Caco-2 (cell line): Measurements from ENCODE around the gene NSUN2. TPM values are rescaled to one million over a fixed set of nuclear protein-coding genes. Genes with fewer than 3 reads are reported as not detected.

Experiments
- BruUV-seq: library from RNA; stranded (reverse); fragments of 400-500 nt; replicated peaks from 2 replicates; lab custom pipeline; 2021; lab: Mats Ljungman, UMichigan
- CTCF ChIA-PET: fragments of 300-600 bp; sonication (Branson Sonifier 250); formaldehyde crosslinking; loops from one replicate; lab custom pipeline; 2022; ENCODE audit warnings: antibody characterized with exemption; lab: Charles Lee
- POLR2A ChIA-PET: fragments of 300-600 bp; sonication (Branson Sonifier 250); formaldehyde crosslinking; loops from one replicate; lab custom pipeline; 2022; ENCODE audit warnings: antibody characterized with exemption; lab: Charles Lee
- DNase-seq, 2 experiments: peaks; one replicate each; pipeline versions ENCODE4 v3.0.0 to v3.0.0-alpha.2; 2020 to 2022
- H3K27me3 ChIP-seq: replicated peaks from 2 replicates; pipeline ENCODE4 v1.6.0; 2011; ENCODE audit warnings: low read length; ENCODE audit not compliant: control insufficient read depth, insufficient read depth
- H3K36me3 ChIP-seq: 2 replicates; pipeline ENCODE4 v1.5.1; 2011; ENCODE audit warnings: low read length; ENCODE audit not compliant: control insufficient read depth, insufficient read depth
- H3K4me1 ChIP-seq: fragments of 250-450 bp; sonication (Bioruptor Pico); 2 replicates; pipeline ENCODE4 v1.5.1; 2020; ENCODE audit warnings: mild to moderate bottlenecking
- H3K4me3 ChIP-seq: 2 replicates; pipeline ENCODE4 v1.5.1; 2011; ENCODE audit warnings: low read depth, mild to moderate bottlenecking, control low read depth, low read length
- H3K9me3 ChIP-seq: fragments of 250-450 bp; sonication (Bioruptor Pico); 2 replicates; pipeline ENCODE4 v1.5.1; 2020; ENCODE audit warnings: mild to moderate bottlenecking, moderate library complexity
- H3K27ac Mint-ChIP-seq: one replicate; pipeline ENCODE4 v1.8.0; 2022; ENCODE audit warnings: mixed read lengths; ENCODE audit not compliant: unreplicated experiment
- H3K27me3 Mint-ChIP-seq: one replicate; pipeline ENCODE4 v1.8.0; 2022; ENCODE audit warnings: mixed read lengths; ENCODE audit not compliant: insufficient read depth, unreplicated experiment
- H3K36me3 Mint-ChIP-seq: one replicate; pipeline ENCODE4 v1.8.0; 2022; ENCODE audit warnings: mild to moderate bottlenecking, mixed read lengths; ENCODE audit not compliant: insufficient read depth, unreplicated experiment
- H3K4me1 Mint-ChIP-seq: one replicate; pipeline ENCODE4 v1.8.0; 2022; ENCODE audit warnings: low read depth, mixed read lengths; ENCODE audit not compliant: unreplicated experiment
- H3K4me3 Mint-ChIP-seq: one replicate; pipeline ENCODE4 v1.8.0; 2022; ENCODE audit warnings: mild to moderate bottlenecking, moderate library complexity, mixed read lengths; ENCODE audit not compliant: unreplicated experiment
- H3K9me3 Mint-ChIP-seq: one replicate; pipeline ENCODE4 v1.8.0; 2022; ENCODE audit warnings: mixed read lengths; ENCODE audit not compliant: unreplicated experiment
- CTCF ChIP-seq, 2 experiments: fragments of 200-600 bp in 1 of 2; IDR thresholded peaks; 1 replicate in 1 of 2; 2 replicates in 1 of 2; pipeline versions ENCODE4 v1.5.1 to v1.8.0; 2011 to 2022; ENCODE audit warnings: antibody characterized with exemption in 1 of 2, control low read depth in 1 of 2, inconsistent platforms in 1 of 2, low read depth in 1 of 2, low read length in 1 of 2, mild to moderate bottlenecking in 1 of 2, moderate library complexity in 1 of 2; ENCODE audit not compliant: insufficient read depth in 1 of 2, severe bottlenecking in 1 of 2, unreplicated experiment in 1 of 2
- intact Hi-C: fragments of 100-400 bp; cut with micrococcal nuclease; formaldehyde crosslinking; loops from one replicate; pipeline ENCODE4 v1.10.0; 2022; ENCODE audit not compliant: unreplicated experiment
- total RNA-seq: library from RNA; stranded (reverse); gene quantifications from 2 replicates; pipeline ENCODE4 v1.2.3, GENCODE V29; 2022

Gene NSUN2
- total RNA-seq, 1 experiment from 2014 or later: 93.8 TPM

DNA sequence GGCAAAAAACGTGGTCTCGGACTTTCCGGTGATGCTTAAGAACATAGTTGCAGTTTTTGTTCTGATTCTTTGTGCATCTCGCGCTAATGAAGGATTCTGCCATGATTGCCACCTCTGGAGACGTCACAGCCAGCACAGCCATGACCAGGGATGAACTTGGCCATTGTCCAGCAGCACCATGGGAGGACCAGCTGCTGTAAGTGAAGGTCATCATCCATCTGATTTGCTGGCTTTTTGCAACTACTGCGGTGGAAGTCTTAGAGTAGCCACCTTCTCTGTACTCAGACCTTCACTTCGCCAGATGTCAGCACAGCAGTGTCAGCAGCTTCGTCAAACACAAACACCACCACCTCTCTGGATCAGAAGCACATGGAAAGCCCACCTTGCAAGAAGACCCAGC, 45.7 kb downstream of the NSUN2 start:
- ChIA-PET CTCF (no interaction called here), POLR2A (no interaction called here)
- Mint-ChIP-seq H3K27me3 (peaks cover 24% of the 10 kb centered on the region), H3K27ac (no peak overlapping the region), H3K4me1 (no peaks in the 10 kb centered on the region), H3K9me3 (peaks cover 16% of the 10 kb centered on the region), H3K36me3 (no peaks in the 10 kb centered on the region), H3K4me3 (no peak overlapping the region)
- Histone ChIP-seq H3K9me3 (no peaks in the 10 kb centered on the region), H3K4me3 (no peak overlapping the region), H3K27me3 (no peaks in the 10 kb centered on the region), H3K36me3 (no peaks in the 10 kb centered on the region), H3K4me1 (no peaks in the 10 kb centered on the region)
- no TSS peak for BruUV-seq
- intact Hi-C loops: no loop called here
- TF ChIP-seq CTCF (IDR thresholded peaks at IDR 0.05; ENCODE audit: insufficient read depth in 1 of 2, low read depth in 1 of 2, low read length in 1 of 2, severe bottlenecking in 1 of 2, unreplicated experiment in 1 of 2): no peak
- DNase-seq: no peak

- no peaks in the 10 kb centered on the region for H3K36me3 Mint-ChIP-seq
- H3K36me3 ChIP-seq: no peaks in the 10 kb centered on the region
- ChIA-PET CTCF (no interaction called here), POLR2A (no interaction called here)
- no peaks in the 10 kb centered on the region for H3K4me1 Mint-ChIP-seq
- no peak overlapping the region for H3K27ac Mint-ChIP-seq
- no peak for DNase-seq
- H3K9me3 ChIP-seq: no peaks in the 10 kb centered on the region
- H3K4me3 ChIP-seq: no peak overlapping the region
- no TSS peak for BruUV-seq
- no peaks in the 10 kb centered on the region for H3K27me3 ChIP-seq
- no peaks in the 10 kb centered on the region for H3K4me1 ChIP-seq
- H3K4me3 Mint-ChIP-seq: no peak overlapping the region
- intact Hi-C loops: no loop called here
- peaks cover 24% of the 10 kb centered on the region for H3K27me3 Mint-ChIP-seq
- TF ChIP-seq CTCF (IDR thresholded peaks at IDR 0.05; ENCODE audit: insufficient read depth in 1 of 2, low read depth in 1 of 2, low read length in 1 of 2, severe bottlenecking in 1 of 2, unreplicated experiment in 1 of 2): no peak
- H3K9me3 Mint-ChIP-seq: peaks cover 12% of the 10 kb centered on the region
Observed at GRCh38 chr5:6586647-6587042, 46.2 kb downstream of the NSUN2 start.

DNA sequence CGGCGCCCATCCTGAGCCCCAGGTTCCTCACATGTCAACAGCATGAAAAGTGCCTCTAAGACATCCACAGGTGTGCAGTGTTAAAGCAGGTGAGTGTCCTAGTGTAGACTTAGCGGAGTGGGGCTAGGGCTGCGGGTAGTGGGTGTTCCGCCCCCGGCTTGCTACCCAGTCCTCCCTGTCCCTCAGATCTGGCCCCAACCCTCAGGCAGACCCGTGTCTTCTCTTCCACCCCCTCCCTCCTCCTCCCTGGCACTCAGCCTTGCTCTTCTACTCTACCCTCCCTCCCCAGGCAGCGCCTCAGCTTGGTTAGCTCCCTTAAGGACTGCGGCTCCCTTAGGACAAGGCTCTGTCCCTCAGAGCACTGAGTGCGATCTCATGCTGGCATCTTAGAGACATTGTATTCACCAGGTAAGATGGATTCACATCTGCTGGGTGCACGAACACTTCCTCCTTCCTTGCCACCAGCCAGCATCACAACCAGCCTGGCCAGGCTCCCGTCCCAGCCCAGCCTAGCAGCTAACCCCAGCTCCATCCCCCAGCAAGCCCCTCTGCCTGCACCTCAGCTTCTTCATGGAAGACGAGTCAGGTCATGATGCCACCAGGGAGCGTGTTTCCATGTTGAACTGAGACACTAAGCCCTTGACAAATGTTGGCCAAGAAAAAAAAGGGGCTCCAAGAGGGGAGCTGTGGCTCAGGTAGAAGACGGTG, 46.8 kb downstream of the NSUN2 start:
- Mint-ChIP-seq H3K27ac (no peak overlapping the region), H3K9me3 (peaks cover 6% of the 10 kb centered on the region), H3K4me1 (no peaks in the 10 kb centered on the region), H3K36me3 (no peaks in the 10 kb centered on the region), H3K4me3 (no peak overlapping the region), H3K27me3 (peaks cover 24% of the 10 kb centered on the region)
- no peak for DNase-seq
- POLR2A ChIA-PET: no interaction called here
- no TSS peak for BruUV-seq
- no peaks in the 10 kb centered on the region for H3K27me3 ChIP-seq
- CTCF ChIA-PET: no interaction called here
- H3K4me1 ChIP-seq: no peaks in the 10 kb centered on the region
- intact Hi-C loops: no loop called here
- no peak for TF ChIP-seq CTCF (IDR thresholded peaks at IDR 0.05; ENCODE audit: insufficient read depth in 1 of 2, low read depth in 1 of 2, low read length in 1 of 2, severe bottlenecking in 1 of 2, unreplicated experiment in 1 of 2)
- H3K9me3 ChIP-seq: no peaks in the 10 kb centered on the region
- H3K36me3 ChIP-seq: no peaks in the 10 kb centered on the region
- H3K4me3 ChIP-seq: no peak overlapping the region
